Non-pigmented ciliary epithelial cell (primary cell): ENCODE results near the gene ELAVL1.
"Not testable (repeated sequence)": the region's sequence is repeated elsewhere in the genome, so short reads cannot be mapped to it uniquely, and the experiment has no call there.

ENCODE experiments used
- DNase-seq: peaks from one replicate; pipeline ENCODE4 v3.0.0-alpha.2; 2010; ENCODE audit warnings: low read depth

The ELAVL1 gene

DNA sequence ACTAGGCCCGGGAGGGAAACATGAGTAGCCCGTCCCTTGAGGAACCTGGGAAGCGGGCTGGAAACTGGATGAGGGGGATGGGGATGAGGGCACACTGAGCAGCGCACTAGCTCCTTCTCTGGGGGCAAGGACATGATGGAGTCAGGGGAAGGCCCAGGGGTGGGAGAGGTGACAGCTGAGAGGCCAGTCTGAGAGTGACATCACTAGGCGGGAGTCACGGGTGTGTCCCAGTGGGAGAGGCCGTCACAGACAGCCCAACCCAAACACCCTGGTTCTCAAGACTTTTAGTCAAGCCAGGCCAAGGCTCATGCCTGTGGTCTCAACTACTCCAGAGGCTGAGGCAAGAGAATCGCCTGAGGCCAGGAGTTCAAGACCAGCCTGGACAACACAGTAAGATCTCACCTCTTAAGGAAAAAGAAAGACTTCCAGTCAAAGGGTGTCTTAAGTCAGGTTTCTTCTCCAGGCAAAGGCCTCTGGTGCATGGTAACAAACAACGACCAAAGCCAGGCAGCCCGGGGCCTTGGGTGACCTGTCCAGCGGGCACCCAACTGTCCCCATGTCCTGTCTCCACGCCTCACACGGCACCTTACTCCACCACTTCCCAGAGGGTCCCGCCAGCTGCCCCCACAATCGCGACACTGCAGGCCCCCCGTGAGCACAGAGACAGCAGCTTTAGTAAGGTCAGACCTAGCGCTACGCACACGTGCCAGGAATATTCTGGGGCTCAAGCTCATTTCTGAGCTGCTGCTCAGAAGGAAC, 36.5 kb downstream of the ELAVL1 start:
- no peak for DNase-seq

DNA sequence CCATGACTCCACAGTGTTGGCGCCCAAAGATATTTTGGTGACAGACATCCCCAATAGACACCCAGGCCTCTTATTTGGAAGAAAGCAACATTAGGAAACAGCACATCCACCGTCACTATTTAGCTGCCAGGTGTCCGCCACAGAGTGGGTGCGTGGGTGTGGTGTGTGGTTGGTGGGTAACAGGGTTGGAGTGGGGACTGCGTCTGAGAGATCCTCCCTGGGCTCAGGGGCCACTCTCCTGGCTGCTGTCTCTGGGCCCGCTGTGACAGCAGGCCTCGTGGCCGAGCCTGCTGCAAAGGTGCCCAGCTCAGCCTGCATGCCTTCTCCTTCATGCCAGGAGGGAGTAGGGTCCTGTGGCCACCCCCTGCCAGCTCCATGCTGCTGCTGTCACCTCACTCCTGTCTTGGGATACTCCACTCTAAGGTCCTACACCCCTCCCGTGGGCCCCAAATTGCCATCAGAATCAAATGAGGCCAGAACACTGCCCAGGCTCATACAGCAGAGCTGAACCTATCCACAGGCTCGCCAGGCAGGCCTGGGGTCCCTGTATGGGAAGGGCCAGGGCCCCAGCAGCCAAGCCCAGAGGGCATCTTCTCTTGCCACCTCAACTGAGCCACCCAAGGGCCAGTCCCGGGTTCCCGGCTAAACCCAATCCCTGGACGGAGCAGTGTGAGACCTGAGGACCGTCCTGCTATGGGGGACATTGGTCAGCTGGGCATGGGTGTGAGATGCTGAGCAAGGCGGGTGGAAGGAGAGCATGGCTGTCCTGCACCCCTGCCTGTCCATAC, 37.2 kb downstream of the ELAVL1 start:
- DNase-seq, result no peak

DNA sequence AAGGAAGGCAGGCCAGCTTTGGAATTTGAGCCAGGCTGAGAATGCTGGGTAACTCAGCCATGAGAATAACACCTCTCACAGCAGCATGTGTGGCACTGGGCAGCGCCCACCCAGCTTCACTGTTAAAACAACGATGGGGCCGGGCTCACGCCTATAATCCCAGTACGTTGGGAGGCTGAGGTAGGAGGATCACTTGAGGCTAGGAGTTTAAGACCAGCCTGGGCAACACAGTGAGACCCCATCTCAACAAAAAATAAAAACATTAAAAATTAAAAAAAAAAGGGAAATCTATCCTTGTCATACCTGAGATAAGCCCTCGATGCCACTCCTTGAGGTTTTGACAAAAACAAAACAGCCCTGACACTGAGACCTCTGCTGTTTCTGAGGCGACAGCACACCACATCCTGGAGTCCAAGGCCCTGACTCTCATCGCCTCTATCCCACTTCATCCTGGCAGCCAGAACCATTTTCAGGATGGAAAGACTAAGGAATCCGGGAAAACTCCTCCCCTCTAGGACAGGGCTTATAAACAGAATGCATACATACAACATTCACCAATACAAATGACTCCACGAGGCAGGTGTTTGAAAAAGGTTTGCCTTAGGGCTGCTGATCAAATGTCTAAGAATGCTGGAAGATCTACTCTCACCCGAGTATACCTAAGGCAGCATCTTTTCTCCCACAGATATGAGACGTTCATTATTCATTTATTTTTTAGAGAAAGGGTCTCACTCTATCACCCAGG, 39.3 kb downstream of the ELAVL1 start:
- DNase-seq, result no peak

DNA sequence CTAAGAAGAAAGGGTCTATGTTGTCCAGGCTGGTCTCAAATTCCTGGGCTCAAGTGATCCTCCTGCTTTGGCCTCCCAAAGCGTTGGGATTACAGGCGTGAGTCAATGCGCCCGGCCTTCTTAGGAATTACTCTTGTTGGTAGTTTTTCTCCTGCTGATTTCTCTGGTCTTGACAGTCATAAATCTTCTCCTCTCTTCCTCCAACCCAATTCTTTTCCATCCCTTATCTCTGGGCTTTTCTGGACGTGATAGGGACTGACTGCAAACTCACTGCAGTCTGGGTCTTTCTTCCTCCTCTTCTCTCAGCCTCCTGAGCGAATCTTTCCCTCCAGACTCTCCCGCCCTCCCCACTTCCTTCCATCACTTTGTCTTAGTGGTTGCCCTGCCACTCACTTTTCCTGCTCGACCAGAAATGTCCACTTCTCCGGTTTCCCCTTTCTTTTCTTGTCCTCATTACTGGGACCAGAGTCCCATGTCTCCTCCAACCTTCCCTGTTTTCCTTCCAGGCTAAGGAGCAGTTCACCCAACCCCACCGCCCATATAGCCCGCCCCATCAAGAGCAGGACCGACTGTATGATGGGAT, 40.1 kb downstream of the ELAVL1 start:
- no peak for DNase-seq

DNA sequence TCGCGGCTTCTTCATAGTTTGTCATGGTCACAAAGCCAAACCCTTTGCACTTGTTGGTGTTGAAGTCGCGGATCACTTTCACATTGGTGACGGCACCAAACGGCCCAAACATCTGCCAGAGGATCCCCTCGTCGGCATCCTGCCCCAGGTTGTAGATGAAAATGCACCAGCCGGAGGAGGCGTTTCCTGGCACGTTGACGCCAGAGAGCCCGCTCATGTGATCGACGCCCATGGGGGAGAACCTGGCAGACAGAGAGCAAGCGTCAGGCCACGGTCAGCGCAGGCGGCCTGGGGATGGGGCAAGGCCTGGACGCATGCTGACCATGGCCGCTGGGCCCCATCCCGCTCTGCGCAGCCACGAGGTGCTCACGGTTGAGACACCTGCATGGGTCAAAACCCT, 41.9 kb downstream of the ELAVL1 start:
- DNase-seq, result no peak

DNA sequence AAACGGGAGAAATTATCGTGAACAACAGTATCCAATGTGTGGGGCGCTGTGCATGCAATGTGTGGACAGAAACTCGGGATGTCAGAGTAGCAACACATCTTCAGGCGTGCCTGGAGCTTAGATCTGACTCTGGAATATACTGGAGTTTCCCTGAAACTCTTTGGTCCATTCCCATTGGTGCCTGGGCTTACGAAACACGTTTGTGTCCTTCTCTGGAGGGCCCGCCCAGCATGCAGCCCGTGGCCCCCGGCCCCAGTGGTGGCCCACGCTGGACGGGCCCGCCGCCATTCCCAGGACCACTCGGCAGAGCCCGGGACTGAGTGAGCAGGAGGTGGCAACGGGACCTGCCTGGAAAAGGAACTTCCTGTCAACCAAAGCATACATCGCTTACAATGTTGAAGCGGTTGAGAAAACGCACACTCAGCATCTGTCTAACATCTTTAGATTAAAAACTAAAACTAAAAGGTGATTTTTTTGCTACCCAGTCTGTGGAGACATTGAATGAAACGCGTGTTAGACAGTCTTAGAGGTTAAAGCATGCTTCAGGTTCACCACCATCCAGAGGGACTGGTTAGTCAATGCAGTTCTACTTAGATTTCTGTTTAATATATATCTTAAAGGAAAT, 42.7 kb downstream of the ELAVL1 start:
- no peak for DNase-seq

DNA sequence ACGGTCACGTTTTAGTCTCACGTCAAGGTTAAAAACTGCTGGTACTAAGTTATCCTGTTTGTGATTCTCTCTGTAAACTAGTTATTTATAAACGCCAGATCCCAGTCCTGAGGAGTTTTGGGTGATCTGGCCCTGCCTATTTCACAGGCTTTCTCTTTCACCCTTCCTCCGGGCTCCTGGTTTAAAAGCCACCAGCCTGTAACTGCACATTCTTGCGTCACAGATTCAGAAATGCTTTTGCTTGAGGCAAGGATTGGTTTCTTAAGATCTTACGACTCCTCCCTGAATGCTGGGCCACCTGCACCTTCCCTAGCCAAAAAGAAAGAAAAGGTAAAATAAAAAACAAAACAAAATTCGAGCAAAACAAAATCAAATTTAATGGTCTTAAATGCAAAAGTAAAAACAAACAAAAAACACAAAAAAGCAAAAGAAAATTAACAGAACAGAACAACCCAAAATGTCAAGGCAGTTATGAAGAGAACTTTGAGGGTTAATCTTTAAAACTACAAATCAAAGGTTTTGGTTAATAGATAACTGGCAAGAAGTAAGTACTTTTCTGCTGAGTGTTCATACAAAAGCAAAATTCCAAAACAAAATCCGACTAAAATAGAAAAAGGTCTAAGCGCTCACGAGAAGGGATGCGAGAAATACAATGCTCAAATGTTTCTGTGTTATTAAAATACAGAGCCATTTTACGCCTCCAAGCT, 43.4 kb downstream of the ELAVL1 start:
- DNase-seq, result no peak

DNA sequence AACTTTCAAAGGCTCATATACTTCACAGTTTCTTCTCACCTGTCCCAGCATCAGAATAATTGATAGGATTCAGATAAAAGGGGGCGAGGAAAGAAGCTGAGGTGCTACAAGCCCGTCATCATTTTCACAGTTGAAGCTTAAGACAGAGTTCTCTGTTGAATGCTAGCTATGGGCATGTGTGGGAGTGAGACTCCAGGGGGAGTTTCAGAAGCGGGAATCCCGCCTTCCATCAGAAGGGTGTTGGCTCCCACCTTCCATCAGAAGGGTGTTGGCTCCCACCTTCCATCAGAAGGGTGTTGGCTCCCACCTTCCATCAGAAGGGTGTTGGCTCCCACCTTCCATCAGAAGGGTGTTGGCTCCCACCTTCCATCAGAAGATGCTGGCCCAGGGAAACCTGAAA, 44.4 kb downstream of the ELAVL1 start:
- not testable (repeated sequence) for DNase-seq

DNA sequence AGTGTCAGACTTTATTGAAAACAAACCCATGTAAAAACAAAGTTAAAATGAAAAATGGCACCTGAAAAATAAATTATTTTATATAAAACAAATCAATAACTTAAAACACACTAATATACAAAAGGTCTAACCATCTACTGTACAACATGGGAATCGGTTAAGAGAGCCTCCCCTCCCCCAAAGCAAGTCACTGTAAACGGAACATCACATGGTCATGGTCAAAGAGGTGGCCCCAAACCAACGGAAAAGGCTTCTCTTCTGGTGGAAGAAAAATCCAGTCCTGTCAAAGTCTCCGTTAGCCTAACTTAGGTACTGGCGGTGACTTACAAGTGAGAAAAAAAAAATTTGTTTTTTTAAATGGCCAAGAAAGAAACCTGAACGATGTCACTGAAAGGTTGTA, 46.2 kb downstream of the ELAVL1 start:
- DNase-seq, result no peak

DNA sequence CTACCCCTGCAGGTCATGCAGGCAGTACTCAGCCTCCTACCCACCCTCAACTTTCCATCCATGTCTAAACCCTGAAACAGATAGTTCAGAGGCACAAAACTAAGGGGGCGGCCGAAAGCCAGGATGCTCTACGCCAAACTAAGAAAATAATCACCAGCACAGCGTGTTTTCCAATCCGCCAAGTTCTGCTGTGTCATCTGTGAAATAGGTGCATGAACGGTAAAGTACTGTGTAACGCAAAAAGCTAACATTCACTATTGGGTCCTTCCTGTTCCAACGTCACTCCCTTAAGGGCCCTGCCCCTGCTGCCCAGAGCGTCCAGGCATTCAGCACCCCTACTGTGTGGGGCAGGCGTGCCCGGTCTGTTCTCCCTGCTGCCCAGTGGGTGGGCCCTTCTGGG, 49.7 kb downstream of the ELAVL1 start:
- DNase-seq, result no peak

DNA sequence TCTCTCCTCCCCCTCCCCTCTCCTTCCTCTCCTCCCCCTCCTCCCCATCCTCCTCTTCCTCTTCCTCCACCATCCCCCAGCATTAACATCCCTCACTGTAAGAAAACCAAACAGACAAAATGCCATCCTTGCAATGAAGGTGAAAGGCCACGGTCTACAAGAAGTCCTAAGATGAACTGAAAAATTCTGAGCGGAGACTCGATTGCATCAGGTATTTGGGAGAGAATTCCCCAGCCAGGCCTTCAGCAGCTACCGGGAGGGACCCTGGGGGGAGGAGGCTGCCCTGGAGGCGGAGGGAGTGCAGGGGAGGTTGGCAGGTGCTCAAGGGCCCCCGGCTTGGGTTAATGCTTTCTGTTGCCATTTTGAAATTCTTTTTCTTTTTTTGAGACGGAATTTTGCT, 51.9 kb downstream of the ELAVL1 start:
- DNase-seq, result no peak

DNA sequence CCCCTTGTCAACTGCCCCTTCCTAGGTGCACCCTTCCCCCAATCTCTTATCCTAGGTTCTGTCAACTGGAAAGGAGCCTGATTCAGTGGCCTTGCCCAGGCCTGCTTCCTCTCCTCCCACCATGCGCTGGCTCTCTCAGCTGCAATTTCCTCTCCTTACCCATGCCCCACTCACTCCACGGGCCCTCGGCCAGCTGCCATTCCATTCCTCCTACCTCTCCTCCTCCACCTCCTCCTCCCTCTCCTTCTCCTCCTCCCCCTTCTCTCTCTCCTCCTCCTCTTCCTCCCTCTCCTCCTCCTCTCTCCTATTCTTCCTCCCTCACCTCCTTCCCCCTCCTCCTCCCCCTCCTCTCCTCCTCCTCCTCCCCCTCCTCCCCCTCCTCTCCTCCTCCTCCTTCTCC, 52.4 kb downstream of the ELAVL1 start:
- DNase-seq, result no peak

DNA sequence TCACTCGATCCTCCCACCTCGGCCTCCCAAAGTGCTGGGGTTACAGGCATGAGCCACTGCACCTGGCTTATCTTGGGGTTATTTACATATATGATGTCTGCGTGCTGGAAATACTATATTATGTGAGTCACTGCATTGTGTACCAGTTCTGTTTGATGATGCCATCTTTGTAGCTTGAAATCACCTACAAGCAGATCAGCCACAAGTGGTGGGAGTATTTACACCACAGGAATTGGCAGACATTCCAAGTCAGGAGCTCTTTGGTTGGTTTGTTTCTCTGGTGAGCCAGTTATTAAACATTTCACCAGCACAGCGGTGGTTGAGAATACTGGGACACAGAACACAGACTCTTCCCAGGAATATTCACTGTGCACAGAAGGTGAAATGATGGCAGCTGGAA, 57.5 kb downstream of the ELAVL1 start:
- peak; percentile 19 for DNase-seq

DNA sequence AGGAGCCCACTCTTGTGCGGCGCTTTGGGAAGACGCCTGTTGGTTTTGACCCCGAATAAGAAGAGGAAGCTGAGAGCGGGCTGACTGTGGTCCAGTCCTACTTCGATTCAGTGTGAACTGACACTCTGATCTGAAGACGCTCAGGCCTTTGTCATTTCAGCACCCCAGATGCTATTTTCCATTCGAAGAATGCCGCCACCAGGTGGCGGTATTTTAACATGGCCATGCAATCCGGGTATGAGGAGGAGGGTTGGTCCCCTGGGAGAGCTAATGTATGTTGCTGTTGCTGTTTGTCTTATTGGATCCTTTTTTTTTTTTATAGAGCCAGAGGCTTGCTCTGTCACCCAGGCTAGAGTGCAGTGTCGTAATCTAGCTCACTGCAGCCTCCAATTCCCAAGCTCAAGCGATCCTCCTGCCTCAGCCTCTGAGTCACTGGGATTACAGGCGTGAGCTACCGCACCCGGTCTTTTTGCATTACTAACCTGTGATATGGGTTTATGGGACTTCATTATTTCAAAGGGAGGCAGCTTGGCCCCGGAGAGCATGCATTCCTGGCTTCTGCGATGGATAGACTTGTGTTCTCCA, 61.2 kb downstream of the ELAVL1 start:
- peak; percentile 67 for DNase-seq

DNA sequence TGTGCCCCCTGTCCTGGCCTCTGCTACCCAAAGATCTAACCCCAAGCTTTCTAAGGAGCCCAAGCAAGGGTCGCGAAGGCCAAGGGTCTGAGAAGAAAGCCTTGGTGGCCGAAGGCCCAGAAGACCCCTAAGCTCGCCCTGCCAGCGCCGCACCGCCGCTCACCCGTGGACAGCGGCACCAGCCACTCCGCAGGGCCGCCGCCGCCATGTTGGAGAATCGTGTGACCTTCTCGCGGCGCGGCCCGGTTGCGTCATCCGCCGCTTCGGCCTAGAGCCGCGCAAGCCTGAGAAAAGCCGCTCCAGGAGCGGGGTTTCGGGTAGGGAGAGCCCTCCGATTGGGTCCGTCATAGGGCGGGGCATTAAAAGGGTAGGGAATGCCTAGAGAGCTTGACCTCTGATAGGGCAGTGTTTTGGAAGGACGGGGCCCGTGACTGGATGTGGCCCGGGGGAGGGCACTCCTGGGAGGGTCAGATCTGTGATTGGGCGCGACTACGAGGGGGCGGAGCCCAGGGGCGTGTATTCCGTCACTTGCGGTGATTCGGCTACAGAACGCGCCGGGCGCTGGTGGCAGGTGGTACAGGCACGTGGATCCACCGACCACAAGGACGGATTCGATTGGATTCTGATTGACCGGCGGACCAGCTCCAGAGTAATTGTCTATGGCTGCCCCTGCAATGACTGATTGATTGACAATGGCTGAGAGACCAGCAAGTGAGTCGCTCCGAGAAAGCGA, 61.8 kb downstream of the ELAVL1 start, which contains the start of gene TIMM44:
Gene TIMM44, minus strand, starts transcription at position 223 of the 733 bp plus-strand sequence. Its CDS starts 15 bp downstream, at position 208.
- peak; percentile 98 for DNase-seq

DNA sequence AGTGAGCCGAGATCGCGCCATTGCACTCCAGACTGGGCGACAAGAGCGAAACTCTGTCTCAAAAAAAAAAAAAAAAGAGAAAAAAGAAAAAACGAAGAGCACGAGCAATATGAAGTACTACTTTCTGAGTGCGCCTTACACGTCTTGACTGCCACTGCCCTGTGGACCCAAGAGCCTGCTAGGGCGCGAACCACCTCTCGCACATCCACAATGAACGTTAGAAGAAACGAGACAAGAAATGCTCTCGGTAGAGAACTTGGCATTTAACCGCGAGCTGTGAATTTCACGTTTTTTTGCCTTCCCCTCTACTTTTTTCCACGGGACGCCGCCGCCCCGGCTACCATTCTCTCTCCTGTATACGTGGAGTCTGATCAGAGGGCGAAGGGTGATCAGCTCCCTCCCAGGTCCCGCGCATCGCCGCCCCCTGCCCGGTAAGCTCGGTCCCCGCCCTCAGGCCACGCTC, 62.4 kb downstream of the ELAVL1 start:
- no peak for DNase-seq

DNA sequence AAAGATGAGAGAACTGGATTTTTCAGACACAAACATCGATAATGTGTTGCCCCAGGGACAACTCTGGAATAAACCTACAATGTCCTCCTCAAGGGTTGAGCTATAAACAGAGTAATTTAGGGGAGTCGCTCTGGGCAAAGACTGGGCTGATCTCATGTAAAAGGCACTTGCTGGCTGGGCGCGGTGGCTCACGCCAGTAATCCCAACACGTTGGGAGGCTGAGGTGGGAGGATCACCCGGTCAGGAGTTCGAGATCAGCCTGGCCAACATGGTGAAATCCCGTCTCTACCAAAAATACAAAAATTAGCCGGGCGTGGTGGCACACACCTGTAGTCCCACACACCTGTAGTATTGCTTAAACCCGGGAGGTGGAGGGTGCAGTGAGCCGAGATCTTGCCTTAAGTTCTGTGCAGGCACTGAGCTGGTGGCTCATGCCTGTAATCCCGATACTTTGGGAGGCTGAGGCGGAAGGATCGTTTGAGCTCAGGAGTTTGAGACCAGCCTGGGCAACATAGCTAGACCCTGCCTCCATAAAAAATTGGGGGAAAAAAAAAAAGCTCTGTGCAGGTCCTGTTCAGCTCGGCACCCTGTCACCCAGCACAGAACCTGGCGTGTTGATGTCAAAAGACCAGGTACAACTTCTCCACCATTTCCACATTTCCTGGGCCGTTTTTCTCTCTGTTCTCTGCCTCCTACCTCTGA, 63.4 kb downstream of the ELAVL1 start:
- DNase-seq, result no peak

DNA sequence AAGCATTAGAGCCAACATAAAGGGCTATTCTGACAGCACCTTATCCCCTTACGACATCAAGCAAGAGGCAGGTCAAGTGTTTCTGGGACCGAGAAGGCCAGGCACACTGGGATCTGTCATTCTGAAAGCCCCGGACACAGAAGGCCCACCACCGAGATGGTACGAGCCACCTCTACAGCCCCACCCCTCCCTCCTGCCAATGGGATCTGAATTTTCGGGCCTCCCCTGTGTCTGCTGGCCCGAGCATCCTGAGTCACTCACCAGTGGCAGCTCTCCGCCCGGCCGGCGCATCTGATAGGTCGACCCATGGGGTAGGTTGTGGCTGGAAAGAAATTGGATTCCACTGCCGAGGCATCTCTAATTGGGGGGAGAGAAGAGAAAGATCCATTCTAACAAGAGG, 64.6 kb downstream of the ELAVL1 start:
- no peak for DNase-seq

DNA sequence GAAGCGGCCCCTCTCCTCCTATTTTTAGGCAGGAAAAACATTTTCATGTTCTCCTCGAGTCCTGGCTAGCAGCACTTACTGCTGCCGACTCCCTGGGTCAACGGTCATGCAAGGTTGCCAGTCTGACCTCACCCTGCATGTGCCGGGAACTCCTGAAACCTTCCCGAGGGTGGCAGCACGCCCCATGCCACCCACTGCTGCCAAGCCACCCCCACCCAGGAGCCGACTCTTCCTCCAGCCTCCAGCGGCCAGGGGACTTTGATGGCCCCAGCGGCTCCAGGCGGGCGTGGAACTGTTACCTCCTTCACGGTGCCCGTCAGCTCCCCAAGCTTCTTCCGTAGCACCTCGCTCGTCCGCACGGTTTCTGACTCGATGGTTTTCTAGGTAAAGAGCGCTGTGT, 70.7 kb downstream of the ELAVL1 start:
- DNase-seq, result no peak
